OCI-LY1 (cell line): Measurements from ENCODE around the gene COL6A3.

Experiments
- H2AFZ ChIP-seq: fragments of 200-600 bp; sonication (generic), shearing (Covaris generic); 2 replicates; pipeline ENCODE4 v1.6.0; 2014; ENCODE audit warnings: antibody characterized with exemption, mild to moderate bottlenecking, low read length
- H3F3A ChIP-seq: fragments of 200-600 bp; sonication (generic), shearing (Covaris generic); 2 replicates; pipeline ENCODE4 v1.6.0; 2014; ENCODE audit warnings: mild to moderate bottlenecking, antibody characterized with exemption, low read length, moderate library complexity; ENCODE audit not compliant: insufficient read depth
- H3K27ac ChIP-seq: fragments of 200-600 bp; sonication (generic); 2 replicates; pipeline ENCODE4 v1.5.1; 2014; ENCODE audit warnings: low read length, mixed run types, mild to moderate bottlenecking, low read depth; ENCODE audit not compliant: poor library complexity, severe bottlenecking
- H3K27me3 ChIP-seq: fragments of 200-600 bp; sonication (generic); 2 replicates; pipeline ENCODE4 v1.6.0; 2014; ENCODE audit warnings: antibody characterized with exemption, mild to moderate bottlenecking, low read length, moderate library complexity; ENCODE audit not compliant: insufficient read depth
- H3K36me3 ChIP-seq: fragments of 200-600 bp; sonication (generic); 2 replicates; pipeline ENCODE4 v1.6.1; 2014; ENCODE audit warnings: mild to moderate bottlenecking, antibody characterized with exemption, low read length, moderate library complexity, mixed read lengths; ENCODE audit not compliant: insufficient read depth
- H3K4me1 ChIP-seq: fragments of 200-600 bp; sonication (generic); 2 replicates; pipeline ENCODE4 v1.5.1; 2014; ENCODE audit warnings: mild to moderate bottlenecking, low read length, moderate library complexity; ENCODE audit not compliant: insufficient read depth, severe bottlenecking
- H3K4me2 ChIP-seq: fragments of 200-600 bp; sonication (generic), shearing (Covaris generic); 2 replicates; pipeline ENCODE4 v1.6.1; 2014; ENCODE audit warnings: low read length
- H3K4me3 ChIP-seq: fragments of 200-600 bp; sonication (generic); 2 replicates; pipeline ENCODE4 v1.5.1; 2014; ENCODE audit warnings: low read length, low read depth, mild to moderate bottlenecking, mixed read lengths; ENCODE audit not compliant: poor library complexity, severe bottlenecking
- H3K79me2 ChIP-seq: fragments of 200-600 bp; shearing (Covaris generic); 2 replicates; pipeline ENCODE4 v1.6.1; 2016; ENCODE audit warnings: mixed run types, low read length, mixed read lengths; ENCODE audit not compliant: insufficient read depth
- H3K9ac ChIP-seq: fragments of 200-600 bp; sonication (generic), shearing (Covaris generic); 2 replicates; pipeline ENCODE4 v1.6.1; 2014; ENCODE audit warnings: mild to moderate bottlenecking, low read length, mixed read lengths
- H3K9me2 ChIP-seq: fragments of 200-600 bp; sonication (generic), shearing (Covaris generic); 2 replicates; pipeline ENCODE4 v1.6.1; 2014; ENCODE audit warnings: low read depth, mild to moderate bottlenecking, low read length, mixed read lengths
- H3K9me3 ChIP-seq: fragments of 200-600 bp; shearing (Covaris generic); 2 replicates; pipeline ENCODE4 v1.6.1; 2014; ENCODE audit warnings: low read length, mixed read lengths
- H4K20me1 ChIP-seq: fragments of 200-600 bp; sonication (generic), shearing (Covaris generic); 2 replicates; pipeline ENCODE4 v1.6.0; 2016; ENCODE audit warnings: mild to moderate bottlenecking, low read length; ENCODE audit not compliant: insufficient read depth
- EZH2 ChIP-seq: fragments of 200-600 bp; sonication (generic), shearing (Covaris generic); IDR thresholded peaks from 2 replicates; pipeline ENCODE4 v1.8.0; 2017; ENCODE audit warnings: borderline replicate concordance, mixed run types, mild to moderate bottlenecking, antibody characterized with exemption, low read length, moderate library complexity, mixed read lengths
- TF ChIP-seq, protein P1 (sequence below): fragments of 200-600 bp; sonication (generic), shearing (Covaris generic); IDR thresholded peaks from 2 replicates; pipeline ENCODE4 v1.5.1; 2017; ENCODE audit warnings: mild to moderate bottlenecking, antibody characterized with exemption, low read length, moderate library complexity, mixed read lengths

Gene COL6A3

DNA sequence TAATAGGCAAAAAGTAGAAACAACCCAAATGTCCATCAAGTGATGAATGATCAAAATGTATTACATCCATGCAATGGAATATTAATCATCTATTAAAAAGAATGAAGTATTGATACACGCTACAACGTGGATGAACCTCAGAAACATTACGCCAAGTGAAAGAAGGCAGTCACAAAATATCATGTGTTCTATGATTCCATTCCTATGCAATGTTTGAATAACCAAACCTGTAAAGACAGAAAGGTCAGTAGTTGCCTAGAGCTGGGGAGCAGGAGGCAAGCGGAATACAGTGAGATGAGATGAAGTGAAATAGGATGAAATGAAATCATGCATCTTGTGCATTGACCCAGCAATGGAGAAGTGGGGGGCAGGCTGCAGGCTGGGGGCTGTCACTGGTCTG lies 17.9 kb upstream of the COL6A3 start:
- Histone ChIP-seq H3F3A (no peaks in the 10 kb centered on the region), H3K4me3 (no peak overlapping the region), H4K20me1 (no peaks in the 10 kb centered on the region), H3K9ac (no peak overlapping the region), H3K79me2 (no peaks in the 10 kb centered on the region), H3K4me2 (no peak overlapping the region), H3K9me3 (no peaks in the 10 kb centered on the region), H3K27me3 (0 out of 2 replicates have a peak, but pooled peaks cover 4% of the 10 kb centered on the region), H3K36me3 (no peaks in the 10 kb centered on the region), H3K27ac (no peak overlapping the region), H2AFZ (no peak overlapping the region), H3K4me1 (no peaks in the 10 kb centered on the region), H3K9me2 (no peaks in the 10 kb centered on the region)
- no peak for TF ChIP-seq EZH2

DNA sequence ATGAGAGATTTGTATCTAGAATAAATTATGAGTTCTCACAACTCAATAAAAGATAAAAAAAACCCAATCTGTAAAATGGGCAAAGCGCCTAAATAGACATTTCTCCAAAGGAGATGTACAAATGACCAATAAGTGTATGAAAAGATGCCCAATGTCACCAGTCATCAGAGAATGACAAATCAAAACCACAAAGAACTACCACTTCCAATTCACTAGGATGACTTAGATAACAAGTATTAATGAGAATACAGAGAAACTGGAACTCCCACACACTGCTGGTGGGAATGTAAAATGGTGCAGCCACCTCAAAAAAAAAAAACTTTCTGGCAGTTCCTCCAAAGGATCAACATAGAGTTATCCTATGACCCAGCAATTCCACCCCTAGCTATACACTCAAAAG lies 17.4 kb upstream of the COL6A3 start:
- Histone ChIP-seq H3K9me2 (no peaks in the 10 kb centered on the region), H3K9me3 (no peaks in the 10 kb centered on the region), H3K4me3 (no peak overlapping the region), H3K4me1 (no peaks in the 10 kb centered on the region), H3K9ac (no peak overlapping the region), H3F3A (no peaks in the 10 kb centered on the region), H3K27me3 (0 out of 2 replicates have a peak, but pooled peaks cover 4% of the 10 kb centered on the region), H3K4me2 (no peak overlapping the region), H3K36me3 (no peaks in the 10 kb centered on the region), H3K79me2 (no peaks in the 10 kb centered on the region), H3K27ac (no peak overlapping the region), H4K20me1 (no peaks in the 10 kb centered on the region), H2AFZ (no peak overlapping the region)
- TF ChIP-seq, protein P1, sequence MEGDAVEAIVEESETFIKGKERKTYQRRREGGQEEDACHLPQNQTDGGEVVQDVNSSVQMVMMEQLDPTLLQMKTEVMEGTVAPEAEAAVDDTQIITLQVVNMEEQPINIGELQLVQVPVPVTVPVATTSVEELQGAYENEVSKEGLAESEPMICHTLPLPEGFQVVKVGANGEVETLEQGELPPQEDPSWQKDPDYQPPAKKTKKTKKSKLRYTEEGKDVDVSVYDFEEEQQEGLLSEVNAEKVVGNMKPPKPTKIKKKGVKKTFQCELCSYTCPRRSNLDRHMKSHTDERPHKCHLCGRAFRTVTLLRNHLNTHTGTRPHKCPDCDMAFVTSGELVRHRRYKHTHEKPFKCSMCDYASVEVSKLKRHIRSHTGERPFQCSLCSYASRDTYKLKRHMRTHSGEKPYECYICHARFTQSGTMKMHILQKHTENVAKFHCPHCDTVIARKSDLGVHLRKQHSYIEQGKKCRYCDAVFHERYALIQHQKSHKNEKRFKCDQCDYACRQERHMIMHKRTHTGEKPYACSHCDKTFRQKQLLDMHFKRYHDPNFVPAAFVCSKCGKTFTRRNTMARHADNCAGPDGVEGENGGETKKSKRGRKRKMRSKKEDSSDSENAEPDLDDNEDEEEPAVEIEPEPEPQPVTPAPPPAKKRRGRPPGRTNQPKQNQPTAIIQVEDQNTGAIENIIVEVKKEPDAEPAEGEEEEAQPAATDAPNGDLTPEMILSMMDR, result no peak
- no peak for TF ChIP-seq EZH2

DNA sequence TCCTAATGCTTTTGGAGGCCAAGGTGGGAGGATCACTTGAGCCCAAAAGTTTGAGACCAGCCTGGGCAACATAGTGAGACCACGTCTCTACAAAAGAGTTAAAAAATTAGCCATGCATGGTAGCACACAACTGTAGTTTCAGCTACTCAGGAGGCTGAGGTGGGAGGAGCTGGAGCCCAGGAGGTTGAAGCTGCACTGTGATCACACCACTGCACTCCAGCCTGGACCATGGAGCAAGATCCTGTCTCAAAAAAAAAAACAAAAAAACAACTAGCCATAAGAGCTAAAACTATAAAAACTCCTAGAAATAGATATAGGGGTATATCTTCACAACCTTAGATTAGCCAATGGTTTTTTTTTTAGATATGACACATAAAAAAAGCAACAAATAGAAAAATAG lies 16.9 kb upstream of the COL6A3 start:
- no peak overlapping the region for H3K9ac ChIP-seq
- TF ChIP-seq, protein P1, result no peak
- TF ChIP-seq EZH2, result no peak

DNA sequence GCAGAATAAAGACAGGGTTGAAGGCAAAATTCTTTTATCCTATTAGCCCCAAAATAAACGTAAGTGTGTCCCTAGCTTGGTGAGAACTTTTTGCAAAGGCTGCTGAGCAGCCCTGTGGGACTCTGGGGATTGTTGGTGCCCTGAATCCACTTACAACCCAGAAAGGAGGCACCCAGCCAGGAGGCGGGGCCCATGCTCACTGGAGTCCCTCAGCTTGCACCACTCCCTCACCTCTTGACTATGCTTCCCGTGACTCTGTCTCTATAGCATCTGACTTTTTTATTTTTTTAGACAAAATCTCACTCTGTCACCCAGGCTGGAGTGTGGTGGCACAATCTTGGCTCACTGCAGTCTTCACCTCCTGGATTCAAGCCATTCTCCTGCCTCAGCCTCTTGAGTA lies 15.8 kb upstream of the COL6A3 start:
- Histone ChIP-seq H3K9me3 (no peaks in the 10 kb centered on the region), H3K79me2 (no peaks in the 10 kb centered on the region), H4K20me1 (no peaks in the 10 kb centered on the region), H3K36me3 (no peaks in the 10 kb centered on the region), H3K4me1 (no peaks in the 10 kb centered on the region), H3K9me2 (no peaks in the 10 kb centered on the region), H3K27ac (no peak overlapping the region), H3K4me3 (no peak overlapping the region), H2AFZ (no peak overlapping the region), H3K4me2 (no peak overlapping the region), H3K27me3 (0 out of 2 replicates have a peak, but pooled peaks cover 4% of the 10 kb centered on the region), H3K9ac (no peak overlapping the region), H3F3A (no peaks in the 10 kb centered on the region)
- TF ChIP-seq EZH2, result no peak
- TF ChIP-seq, protein P1, result no peak

More for the DNA sequence above, 16.9 kb upstream of the COL6A3 start:
- no peaks in the 10 kb centered on the region for H3K9me2 ChIP-seq
- no peaks in the 10 kb centered on the region for H3F3A ChIP-seq
- H3K36me3 ChIP-seq, result no peaks in the 10 kb centered on the region
- H4K20me1 ChIP-seq, result no peaks in the 10 kb centered on the region
- no peak overlapping the region for H3K4me2 ChIP-seq
- 0 out of 2 replicates have a peak, but pooled peaks cover 4% of the 10 kb centered on the region for H3K27me3 ChIP-seq
- no peaks in the 10 kb centered on the region for H3K79me2 ChIP-seq
- no peak overlapping the region for H3K27ac ChIP-seq
- H3K4me1 ChIP-seq, result no peaks in the 10 kb centered on the region
- H3K4me3 ChIP-seq, result no peak overlapping the region
- no peak overlapping the region for H2AFZ ChIP-seq
- H3K9me3 ChIP-seq, result no peaks in the 10 kb centered on the region
